Epidermal melanocyte (primary cell): ENCODE measurements around the gene NPHP4.
"Not testable (repeated sequence)": the region's sequence is repeated elsewhere in the genome, so short reads cannot be mapped to it uniquely, and the experiment has no call there.

Experiments
- DNase-seq: peaks from one replicate; pipeline ENCODE4 v3.0.0; 2011; ENCODE audit warnings: low spot score; ENCODE audit not compliant: insufficient read length

NPHP4 gene

DNA sequence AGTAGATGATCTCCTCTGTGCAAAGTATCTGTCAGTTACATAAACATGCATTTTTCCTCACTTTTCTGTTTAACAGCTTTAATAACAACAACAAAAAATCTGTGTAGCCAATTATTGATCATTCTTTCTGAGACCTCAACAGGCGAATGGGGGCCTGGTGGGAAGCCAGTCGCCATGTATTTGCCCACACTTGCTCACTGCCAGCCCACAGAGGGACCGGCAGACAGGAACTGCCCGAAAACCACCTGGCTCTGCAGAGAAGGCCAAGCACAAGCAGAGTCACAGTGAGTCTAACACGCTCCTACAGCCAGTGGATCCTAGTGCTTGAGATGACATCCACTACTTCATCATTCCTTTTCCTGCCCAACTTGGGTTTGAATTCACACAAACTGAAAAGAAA, 56.1 kb downstream of the NPHP4 start:
- no peak for DNase-seq

DNA sequence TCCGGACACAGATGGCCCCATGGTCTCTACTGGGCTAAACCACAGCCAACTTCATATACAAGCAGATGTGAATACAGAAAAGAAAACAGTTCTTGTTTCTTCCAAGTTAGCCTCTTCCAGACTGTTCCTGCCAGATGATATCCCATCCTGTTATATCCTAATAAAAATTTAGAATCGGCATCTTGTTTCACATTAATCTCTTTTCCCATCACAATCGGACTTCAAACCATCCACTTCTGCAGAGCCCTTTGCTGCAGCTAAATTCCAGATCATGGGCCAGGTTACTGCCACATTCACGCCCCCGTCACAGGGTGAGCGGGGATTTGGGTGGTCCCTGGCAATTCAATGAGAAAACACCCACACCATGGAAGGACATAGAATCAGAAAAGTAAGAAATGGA, 57.2 kb downstream of the NPHP4 start:
- no peak for DNase-seq

DNA sequence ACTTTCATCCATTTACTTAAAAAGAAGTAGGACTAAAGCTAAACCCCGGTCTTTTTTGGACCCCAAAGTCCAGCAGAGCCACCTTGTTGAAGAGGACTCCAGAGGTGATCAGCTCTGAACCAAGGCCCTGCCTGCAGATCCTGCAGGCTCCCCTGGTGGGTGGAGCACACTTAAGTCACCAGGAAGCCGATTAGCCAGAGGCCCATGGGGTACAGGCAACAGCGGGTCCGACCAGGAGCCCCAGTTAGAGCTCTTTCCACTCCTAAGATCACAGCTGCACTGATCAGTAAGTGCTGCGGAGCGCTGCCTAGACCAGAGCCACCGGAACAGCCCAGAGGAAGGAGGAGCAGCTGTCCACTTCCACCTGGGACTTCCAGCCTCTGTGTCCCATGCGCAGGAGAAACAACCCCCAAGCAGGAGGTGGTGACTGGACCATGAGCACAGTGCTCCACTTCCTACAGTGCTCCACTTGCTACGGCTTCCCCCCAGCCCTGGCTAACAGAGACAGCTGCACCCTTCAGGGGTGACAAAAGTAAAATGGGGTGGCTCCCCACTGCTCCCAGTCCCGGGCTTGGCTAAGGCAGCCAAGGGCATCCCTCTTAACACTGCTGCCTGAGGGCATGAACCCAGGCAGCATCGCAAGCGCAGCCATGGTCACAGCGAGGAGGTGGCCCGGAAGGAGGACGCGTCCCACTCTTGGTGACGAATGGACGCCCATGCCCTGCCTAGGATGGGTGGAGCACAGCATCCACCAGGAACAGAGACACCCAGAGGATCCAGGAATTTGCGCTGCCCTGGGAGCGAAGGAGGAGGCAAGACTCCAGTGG, 58.0 kb downstream of the NPHP4 start:
- DNase-seq: no peak

DNA sequence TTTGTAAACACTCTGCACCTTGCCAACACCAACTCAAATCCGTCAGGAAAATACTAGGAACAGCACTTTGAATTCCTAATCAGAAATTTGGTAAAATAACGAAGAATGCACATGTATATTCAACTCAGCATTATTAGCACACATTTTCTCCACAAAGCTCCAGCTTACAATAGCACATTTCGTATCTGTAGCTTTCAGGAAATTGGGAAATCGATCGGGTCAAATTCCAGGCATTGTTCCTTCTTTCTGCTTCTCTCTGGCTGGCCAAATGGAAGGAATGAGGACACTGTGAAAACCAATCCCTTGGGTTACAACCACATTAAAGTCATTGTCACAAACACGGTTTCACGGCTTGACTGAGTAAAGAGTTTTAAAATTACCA, 58.6 kb downstream of the NPHP4 start:
- peak; percentile 56 for DNase-seq

DNA sequence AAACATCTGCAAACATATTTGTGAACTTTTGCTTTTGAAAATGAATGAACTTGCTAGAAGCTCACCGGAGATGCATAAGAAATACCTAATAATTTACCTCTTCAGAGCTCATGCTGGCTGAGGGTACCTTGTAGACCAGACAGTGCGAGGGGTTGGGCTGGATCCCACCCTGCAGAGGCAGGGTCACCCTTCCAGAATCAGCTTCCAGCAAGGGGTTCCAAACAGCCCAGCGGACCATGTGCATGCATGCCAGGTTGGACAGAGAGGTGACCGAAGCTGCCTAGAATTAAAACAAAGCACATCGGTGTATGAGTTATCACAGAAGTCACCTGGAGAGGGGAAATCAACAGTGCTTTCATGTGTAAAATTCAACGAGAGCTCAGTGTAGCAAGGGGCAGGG, 59.2 kb downstream of the NPHP4 start:
- no peak for DNase-seq

DNA sequence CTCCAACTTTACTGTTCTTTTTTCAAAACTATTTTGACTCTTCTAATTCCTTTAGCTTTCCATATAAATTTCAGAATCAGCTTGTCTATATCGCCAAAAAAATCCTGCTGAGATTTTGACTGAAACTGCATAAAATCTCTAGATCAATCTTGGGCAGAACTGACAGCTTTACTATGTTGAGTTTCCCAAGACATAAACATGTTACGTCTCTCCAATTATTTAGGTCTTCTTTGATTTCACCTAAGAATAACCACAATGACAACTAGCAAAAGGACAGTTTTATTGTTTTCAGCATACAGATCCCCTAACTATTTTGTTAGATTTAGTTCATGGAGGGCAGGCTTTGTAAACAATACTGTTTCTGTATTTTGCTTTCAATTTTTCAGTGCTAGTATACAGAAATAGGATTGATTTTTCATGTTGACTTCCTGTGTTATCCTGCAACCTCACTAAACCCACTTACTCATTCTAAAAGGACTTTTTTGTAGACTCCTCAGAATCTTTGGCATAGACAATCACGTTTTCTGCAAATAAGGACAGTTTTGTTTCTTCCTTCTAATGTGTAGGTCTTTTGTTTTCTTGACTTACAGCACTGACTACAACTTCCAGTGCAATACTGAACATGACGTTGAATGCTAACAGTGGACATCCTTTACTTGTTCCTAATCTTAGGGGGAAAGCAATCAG, 63.4 kb downstream of the NPHP4 start:
- peak; percentile 74 for DNase-seq

DNA sequence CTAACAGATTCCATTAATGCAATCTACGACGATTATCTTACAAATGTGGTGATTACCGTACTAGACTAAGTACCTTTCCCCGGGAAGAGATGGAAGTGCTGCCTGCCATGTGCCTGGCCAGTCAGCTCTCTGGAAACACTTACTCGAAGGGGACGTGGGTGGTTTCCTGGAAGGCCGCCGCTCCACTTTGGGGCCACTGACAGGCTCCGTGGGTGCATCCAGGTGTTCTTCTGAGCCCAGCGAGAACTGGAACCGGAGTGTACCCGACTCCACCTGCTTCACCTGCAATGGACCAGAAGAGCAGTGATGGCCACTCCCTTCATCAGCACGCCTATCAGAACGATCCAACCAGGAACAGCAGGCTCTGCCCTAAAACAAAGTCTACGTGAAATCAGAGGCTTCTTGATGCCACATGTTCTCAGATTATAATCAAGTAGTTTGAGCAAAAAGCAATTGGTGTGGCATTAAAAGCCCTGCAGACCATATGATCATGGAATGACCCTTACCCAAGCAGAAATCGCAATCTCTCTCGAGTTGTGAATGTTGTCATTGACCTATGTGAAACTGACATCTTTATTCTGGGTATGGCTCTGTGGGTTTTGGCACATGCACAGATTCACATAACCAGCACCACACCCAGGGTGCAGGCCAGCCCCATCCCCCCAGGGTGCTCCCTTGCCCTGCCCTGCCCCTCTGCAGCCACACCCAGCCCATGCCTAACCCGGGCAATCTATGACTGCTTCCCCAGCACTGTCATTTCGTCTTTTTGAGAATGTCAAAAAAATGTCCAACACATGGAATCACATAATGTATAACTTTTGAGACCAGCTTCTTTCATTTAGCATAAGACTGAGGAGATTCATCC, 64.5 kb downstream of the NPHP4 start:
- DNase-seq: no peak

DNA sequence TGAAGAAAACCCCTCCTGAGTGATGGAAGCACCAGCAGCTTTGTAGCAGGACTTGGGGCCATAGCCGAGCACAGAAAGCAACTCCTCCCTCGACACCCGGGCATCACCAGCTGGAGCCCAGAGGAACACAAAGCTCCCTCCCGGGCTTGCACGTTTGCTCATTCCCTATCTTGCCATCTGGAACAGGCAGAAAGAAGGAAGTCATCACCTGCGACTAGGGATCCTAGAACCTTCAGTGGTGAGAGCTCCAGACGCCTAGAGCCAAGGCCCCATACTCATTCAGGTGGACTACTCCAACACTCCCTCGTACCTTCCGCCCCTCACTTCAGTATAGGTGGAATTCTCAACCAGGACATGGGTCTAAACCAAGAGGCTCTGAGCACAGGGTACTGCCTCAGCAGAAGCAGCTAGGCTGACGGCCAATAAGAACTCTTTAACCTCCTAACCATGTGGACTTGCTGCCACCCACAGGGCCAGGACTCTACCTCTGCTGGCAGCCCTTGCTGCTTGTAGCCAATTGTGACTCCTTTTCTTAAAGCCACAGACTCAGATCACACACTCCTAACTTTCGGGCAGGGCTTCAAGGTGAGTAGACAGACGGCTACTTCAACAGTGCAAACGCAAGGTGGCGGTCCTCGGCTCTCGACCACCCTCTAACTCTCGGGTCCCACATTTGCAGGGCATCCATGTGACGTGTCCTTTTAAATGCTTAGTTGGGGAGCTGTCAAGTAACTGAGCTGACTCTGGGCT, 65.4 kb downstream of the NPHP4 start:
- no peak for DNase-seq

DNA sequence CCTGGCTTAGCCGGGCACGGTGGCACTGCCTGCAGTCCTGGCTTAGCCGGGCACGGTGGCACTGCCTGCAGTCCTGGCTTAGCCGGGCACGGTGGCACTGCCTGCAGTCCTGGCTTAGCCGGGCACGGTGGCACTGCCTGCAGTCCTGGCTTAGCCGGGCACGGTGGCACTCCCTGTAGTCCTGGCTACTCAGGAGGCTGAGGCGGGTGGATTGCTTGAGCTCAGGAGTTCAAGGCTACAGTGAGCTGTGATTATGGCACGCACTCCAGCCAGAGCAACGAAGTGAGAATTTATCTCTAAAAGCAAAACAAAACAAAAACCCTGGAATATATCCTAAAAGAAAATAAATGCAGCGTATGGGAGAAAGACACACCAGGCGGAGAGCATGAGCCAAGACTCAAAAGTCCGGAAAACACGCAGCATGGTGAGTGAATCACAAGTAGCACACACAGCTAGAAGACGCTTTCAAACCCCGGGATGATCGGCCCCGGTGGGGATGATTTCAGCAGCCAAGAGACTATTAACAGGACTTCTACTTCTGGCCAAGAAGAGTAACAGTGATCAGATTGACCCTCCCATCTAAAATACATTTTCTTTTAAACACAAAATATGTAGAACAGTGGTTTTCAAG, 69.4 kb downstream of the NPHP4 start:
- not testable (repeated sequence) for DNase-seq

DNA sequence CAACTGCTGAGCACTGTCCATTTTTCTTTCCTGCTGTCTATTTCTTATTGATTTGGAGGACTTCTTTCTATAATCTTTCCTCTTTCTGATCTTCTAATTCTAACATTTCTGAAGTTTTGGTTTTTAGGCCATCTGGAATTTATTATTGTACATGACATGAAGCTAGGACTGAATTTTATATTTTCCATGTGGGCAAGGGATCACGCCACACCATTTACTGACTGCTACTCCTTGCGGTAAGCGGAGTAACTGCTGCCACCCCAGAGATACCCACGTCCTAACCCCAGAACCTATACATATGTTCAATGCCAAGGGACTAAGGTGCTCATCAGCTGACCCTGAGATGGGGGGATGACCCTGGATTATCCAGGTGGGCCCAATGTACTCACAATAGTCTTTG, 70.6 kb downstream of the NPHP4 start:
- no peak for DNase-seq

DNA sequence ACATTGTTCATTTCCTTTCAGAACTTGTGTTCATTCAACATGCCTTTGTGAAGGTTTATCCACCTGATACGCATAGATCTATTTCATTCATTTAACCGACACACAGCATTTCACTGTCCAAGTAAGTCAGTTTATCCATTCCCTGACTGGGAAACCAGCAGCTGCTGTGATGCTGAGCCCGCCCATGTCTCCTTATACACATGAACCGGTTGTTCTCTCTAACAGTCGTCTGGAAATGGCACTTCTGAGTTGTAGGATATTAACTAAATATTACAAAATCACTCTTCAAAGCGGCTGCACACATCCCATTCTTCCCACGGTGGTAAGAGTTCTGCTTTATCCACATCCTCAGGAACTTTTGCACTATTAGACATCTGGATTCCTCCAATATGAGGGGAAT, 71.1 kb downstream of the NPHP4 start:
- no peak for DNase-seq

DNA sequence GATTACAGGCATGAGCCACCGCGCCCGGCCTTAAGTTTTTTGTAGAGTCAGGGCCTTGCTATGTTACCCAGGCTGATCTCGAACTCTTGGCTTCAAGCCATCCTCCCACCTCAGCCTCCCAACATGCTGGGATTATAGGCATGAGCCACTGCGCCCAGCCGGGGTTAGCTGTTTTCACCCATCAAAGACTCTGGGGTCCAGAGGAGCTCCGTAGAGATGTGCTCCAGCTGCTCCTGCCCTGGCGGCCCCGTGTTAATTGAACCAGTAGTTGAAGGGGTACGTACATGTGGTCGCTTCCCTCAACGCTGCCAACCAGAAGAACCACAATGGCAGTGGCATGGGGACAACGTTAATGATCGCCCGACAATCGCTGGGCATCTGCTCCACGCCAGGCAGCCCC, 72.0 kb downstream of the NPHP4 start:
- no peak for DNase-seq

DNA sequence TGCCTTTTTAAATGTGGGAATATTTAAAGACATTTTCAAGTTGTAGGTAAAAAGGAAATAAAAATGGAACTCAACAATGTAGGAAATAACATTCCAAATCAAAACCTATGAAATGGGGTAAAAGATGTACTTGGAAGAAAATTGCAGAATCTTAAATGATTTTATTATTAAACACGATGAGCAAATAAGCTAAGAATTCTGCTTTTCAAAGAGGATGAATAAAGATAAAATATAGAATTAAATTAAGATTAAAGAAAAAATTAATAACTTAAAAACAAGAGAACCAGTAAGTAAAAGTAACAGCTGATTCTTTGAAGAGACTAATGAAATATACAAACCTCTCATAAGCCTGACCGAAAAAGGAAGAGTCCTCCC, 74.0 kb downstream of the NPHP4 start:
- DNase-seq: no peak

DNA sequence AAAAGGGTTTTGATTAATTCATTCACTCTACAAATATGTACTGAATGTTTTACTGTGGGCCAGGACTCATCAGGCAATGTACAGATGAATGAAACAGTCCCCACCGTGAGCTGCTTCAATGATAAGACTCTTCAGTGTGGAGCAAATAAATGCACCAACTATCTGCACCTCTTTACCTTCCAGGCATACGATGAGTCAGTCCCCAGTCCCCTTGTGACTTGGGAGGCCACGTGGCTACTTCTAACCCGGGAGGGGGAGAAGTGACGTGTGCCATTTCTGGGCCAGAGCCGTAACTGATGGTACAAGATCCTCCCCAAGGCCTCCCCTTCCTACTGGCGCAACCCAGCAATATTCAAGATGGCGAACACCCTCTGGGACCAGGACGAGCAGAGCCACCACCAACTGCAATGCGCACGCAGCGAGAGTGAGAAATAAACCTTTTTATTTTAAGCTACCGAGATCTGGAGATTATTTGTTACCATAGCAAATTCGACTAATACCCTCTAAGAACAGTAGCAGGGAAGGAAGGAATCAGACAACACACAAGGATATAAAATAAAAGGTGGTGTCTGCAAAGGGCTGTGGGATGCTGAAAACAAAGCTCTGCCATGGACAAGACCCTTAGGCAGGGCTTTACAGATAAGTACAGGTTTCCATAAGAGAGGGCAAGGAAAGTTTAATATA, 74.5 kb downstream of the NPHP4 start:
- DNase-seq: no peak

DNA sequence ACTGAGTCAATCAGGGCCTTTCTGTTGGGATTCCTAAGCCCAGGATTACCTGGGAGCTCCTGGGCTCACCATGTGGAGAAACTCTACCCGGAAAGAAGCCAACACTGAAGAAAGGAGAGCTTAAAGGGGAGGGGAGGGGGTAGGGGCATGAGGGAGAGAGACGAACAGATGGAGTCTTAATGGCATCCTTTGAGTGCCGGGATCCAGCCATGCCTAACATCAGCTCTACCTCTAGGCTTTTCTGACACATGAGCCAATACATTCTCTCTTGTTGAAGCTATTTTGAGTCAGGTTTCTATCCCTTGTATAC, 75.0 kb downstream of the NPHP4 start:
- DNase-seq: no peak

DNA sequence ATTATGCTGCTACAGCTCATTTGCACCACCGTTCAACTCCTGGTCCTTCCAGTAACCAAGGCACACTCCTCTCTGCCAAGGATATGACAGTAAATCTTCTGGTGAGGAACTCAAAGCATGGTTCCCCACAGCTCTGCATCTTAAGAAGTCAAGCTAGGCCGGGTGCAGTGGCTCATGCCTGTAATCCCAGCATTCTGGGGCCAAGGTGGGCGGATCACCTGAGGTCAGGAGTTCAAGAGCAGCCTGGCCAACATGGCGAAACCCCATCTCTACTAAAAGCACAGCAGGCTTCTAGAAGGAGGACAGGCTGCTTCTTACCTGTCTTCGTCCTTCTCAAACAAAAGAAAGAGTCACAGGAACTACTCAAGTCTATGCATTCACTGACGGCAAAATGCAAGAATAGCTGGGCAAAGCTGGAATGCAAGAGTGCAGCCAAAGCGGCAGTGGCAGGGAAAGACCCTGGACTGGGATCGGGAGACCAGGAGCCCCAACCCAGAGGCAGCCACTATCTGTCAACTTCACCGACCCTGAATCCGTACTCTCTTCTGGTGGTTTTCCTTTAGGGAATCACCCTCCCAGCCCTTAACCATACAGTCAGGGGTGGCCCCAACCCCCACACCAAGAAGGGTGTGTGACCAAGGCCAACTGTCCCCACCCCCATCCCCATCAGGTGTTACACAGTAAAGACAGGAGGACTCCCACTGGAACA, 75.5 kb downstream of the NPHP4 start:
- DNase-seq: no peak

DNA sequence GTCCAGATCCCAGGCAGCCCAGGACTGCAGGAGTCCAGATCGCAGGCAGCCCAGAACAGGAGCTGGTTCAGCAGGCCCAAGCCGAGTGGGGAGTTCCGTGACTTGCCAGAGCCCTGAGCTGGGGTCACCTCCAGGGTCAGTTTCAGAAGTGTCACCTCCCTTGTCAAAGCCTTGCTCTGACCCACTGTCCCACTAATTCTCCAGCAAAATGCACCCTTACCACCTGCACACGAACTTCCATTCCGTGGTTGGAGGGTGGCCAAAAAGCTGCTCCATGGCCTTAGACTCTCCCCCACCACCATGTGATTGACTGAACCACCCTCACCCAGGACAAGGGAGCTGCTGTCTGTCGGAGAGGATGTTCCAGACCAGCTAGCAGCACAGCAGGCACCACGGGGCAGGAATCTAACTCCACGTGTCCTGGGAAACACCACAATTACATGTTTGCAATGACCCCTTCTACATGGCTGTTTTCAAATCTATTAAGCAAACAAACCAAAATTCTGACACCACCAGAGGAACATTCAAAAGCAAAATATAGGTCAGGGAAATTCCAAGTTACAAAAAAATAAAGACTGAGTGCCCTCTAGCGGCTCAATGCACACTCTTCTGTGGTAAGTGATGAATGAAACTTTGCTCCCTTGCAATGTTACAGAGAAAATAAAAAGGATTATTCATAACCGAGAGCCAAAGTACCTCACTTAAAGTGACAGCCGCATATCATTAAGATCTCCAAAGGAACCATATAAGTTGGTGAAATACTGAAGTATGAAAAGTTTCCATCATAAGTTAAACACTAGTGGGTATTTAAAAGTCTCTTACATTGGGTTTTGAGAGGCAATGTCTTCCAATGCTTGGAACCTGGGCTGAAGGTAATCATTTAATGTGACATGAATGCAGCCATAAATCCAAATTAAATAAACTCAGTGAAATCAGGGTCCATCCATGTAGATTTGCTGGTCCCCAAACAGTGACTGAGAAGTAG, 76.3 kb downstream of the NPHP4 start:
- peak; percentile 79 for DNase-seq

DNA sequence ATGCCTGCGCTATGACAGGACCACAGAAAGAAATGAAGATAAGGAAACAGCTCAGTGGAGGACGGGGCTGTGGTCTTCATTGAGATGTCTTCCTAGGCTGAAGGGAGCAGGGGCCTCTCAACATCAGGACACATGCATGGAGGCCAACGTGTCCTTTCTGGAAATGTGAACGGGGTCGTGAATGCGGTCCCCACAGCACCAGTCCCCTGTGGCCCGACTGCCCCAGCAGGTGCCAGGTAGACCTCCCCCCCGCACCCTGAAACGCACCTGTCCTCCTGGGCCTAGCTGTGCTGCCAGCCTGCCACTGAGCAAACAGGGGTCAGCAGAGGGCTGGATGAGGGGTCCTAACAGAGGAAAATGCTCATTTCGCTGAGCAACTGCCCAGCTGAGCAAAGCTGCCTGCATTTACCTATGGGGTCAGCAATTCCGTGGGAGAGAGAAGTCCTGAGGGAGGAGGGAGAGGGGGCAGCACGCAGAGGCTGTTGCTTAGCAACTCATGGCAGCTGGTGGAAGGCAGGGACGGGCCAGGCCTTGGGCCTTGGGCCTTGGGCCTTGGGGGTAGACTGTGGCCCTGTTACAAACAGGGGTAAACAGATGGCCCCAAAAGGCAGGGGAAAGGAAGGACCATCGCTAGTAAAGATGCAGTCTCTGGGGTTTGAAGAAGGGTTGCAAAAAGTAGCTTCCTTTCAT, 77.4 kb downstream of the NPHP4 start:
- DNase-seq: no peak
